Gastroesophageal sphincter (tissue), 4 donors: Measurements from ENCODE around the gene SLC25A47. TPM values are rescaled to one million over a fixed set of nuclear protein-coding genes. Genes with fewer than 3 reads are reported as not detected.

Source experiments
- ATAC-seq: fragments of 150-250 bp; one replicate; pipeline ENCODE4 v1.9.1; 2016; ENCODE audit warnings: mild to moderate bottlenecking, moderate library complexity
- H3K27ac ChIP-seq, 4 donors: fragments of 200-600 bp; sonication (generic) in 3 of 4; 1 replicate in 3 of 4; 2 replicates in 1 of 4; pipeline ENCODE4 v1.5.1; 2016 to 2019
- H3K27me3 ChIP-seq: fragments of 200-600 bp; sonication (generic); one replicate; pipeline ENCODE4 v1.5.1; 2019
- H3K36me3 ChIP-seq, 2 donors: fragments of 200-600 bp; sonication (generic); one replicate each; pipeline ENCODE4 v1.5.1; 2019; ENCODE audit warnings: control low read depth in 1 of 2
- H3K4me1 ChIP-seq, 3 donors: fragments of 200-600 bp; sonication (generic); 1 replicate in 2 of 3; 2 replicates in 1 of 3; pipeline ENCODE4 v1.5.1; 2016 to 2019; ENCODE audit warnings: control low read depth in 2 of 3
- H3K4me3 ChIP-seq, 2 donors: fragments of 200-600 bp; sonication (generic); one replicate each; pipeline ENCODE4 v1.5.1; 2019; ENCODE audit warnings: mild to moderate bottlenecking in 1 of 2, moderate library complexity in 1 of 2
- H3K9me3 ChIP-seq, 3 donors: fragments of 200-600 bp; sonication (generic); one replicate each; pipeline ENCODE4 v1.5.1; 2017 to 2019; ENCODE audit warnings: control low read depth in 2 of 3
- EP300 ChIP-seq: sonication (generic); formaldehyde crosslinking; IDR thresholded peaks from one replicate; pipeline ENCODE4 v1.6.1; 2017; ENCODE audit warnings: antibody characterized with exemption, mild to moderate bottlenecking
- POLR2A ChIP-seq, 2 donors: fragments of 450-650 bp; IDR thresholded peaks; one replicate each; pipeline ENCODE4 v1.6.1; 2017; ENCODE audit warnings: antibody characterized with exemption in 2 of 2, mild to moderate bottlenecking in 2 of 2, moderate library complexity in 1 of 2
- POLR2AphosphoS5 ChIP-seq: sonication (generic); formaldehyde crosslinking; IDR thresholded peaks from one replicate; pipeline ENCODE4 v1.6.1; 2017; ENCODE audit warnings: antibody characterized with exemption
- WGBS, 2 donors: methylation state at CpG; one replicate each; pipeline ENCODE4 v1.1.5; 2018; ENCODE audit warnings: low coverage in 1 of 2; 5-methylcytosine and 5-hydroxymethylcytosine counted together
- total RNA-seq, 4 donors: library from RNA; depleted of rRNA; stranded (reverse); fragments of >200 nt; gene quantifications; one replicate each; pipeline ENCODE4 v1.1.0, GENCODE V29; 2016
- TF ChIP-seq, protein P1 (sequence below), 4 experiments: fragments of 200-600 bp in 2 of 4; fragments of 450-650 bp in 2 of 4; sonication (generic) in 1 of 4; IDR thresholded peaks; one replicate each; pipeline ENCODE4 v1.5.1; 2017 to 2019; ENCODE audit warnings: antibody characterized with exemption in 4 of 4, mild to moderate bottlenecking in 2 of 4, moderate library complexity in 2 of 4

SLC25A47 gene
- total RNA-seq, 4 donors from 2014 or later = 0.31 TPM; not detected in 3

GRCh38 chr14:100283984-100284881, 38.9 kb upstream of the SLC25A47 start:
- Histone ChIP-seq H3K27ac (peak overlapping the region in 3 of 4 donors; percentile 92 to 93 (median 93)), H3K36me3 (peaks cover 0 to 18% of the 10 kb centered on the region in 2 donors), H3K4me1 (peaks cover 0 to 50% (median 10%) of the 10 kb centered on the region in 3 donors), H3K9me3 (no peaks in the 10 kb centered on the region), H3K4me3 (peak overlapping the region; percentile 48 to 77), H3K27me3 (no peaks in the 10 kb centered on the region)
- 66 to 71% methylated on average over 6 to 12 of the region's 26 CpGs for WGBS, 2 donors
- no peak for TF ChIP-seq EP300
- ATAC-seq = no peak

DNA sequence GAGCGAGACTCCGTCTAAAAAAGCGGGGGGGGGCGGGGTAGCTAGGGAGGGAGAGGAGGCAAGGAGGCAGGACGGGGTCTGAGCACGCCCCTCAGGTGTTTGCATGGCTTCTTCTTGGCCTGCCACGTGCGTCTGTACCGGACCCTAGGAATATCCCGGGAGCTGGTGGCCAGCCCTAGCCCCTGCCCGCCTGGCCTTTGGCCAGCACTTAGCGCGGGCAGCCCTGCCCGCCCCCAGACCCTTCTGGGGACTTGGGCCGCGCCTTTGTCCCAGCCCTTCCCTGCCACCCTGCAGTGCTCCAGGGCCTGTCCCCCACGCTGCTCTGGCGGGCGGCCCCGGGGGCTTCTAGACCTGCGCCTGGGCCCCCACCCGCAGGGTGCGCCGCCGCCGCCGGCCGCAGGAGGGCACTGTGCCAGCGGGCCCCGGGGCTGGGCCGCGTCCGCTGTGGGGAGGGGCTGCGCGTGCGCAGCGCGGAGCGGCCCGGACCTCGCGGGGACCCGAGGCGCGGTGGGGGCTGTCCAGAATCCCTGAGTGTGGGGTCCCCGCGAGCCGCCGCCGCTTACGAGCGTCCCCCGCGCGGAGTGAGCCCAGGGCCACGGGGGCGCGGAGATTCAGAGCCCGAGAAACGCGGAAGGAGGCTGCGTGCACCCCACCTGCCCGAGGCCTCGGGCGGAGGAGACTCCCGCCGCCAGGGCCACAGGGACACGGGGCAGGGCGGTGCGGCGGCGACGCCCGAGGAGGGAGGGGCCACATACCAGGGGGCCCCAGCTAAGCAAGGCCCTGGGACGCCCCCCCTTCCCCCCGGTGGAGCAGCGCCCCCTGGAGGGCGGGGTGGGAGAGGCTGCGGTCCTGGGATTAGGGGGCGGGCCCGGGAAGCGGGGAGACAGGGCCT, 37.9 kb upstream of the SLC25A47 start:
- peak; percentile 93 for ATAC-seq
- Histone ChIP-seq H3K4me3 (peak overlapping the region; percentile 48 to 77), H3K36me3 (peaks cover 0 to 17% of the 10 kb centered on the region in 2 donors), H3K27ac (peak overlapping the region; percentile 48 to 93 (median 92)), H3K9me3 (no peaks in the 10 kb centered on the region), H3K4me1 (peaks cover 0 to 47% (median 10%) of the 10 kb centered on the region in 3 donors), H3K27me3 (no peaks in the 10 kb centered on the region)
- TF ChIP-seq POLR2AphosphoS5 (no peak), EP300 (no peak), POLR2A (IDR thresholded peaks at IDR 0.05) (peak; percentile 45 to 56)
- TF ChIP-seq, protein P1, sequence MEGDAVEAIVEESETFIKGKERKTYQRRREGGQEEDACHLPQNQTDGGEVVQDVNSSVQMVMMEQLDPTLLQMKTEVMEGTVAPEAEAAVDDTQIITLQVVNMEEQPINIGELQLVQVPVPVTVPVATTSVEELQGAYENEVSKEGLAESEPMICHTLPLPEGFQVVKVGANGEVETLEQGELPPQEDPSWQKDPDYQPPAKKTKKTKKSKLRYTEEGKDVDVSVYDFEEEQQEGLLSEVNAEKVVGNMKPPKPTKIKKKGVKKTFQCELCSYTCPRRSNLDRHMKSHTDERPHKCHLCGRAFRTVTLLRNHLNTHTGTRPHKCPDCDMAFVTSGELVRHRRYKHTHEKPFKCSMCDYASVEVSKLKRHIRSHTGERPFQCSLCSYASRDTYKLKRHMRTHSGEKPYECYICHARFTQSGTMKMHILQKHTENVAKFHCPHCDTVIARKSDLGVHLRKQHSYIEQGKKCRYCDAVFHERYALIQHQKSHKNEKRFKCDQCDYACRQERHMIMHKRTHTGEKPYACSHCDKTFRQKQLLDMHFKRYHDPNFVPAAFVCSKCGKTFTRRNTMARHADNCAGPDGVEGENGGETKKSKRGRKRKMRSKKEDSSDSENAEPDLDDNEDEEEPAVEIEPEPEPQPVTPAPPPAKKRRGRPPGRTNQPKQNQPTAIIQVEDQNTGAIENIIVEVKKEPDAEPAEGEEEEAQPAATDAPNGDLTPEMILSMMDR (IDR thresholded peaks at IDR 0.05) = peak in 3 of 4 experiments; percentile 69 to 83 (median 79)
- WGBS, 2 donors = 0% methylated on average over 1 of the region's 82 CpGs; no CpG with 5 or more reads in 1 of the 2 donors

DNA sequence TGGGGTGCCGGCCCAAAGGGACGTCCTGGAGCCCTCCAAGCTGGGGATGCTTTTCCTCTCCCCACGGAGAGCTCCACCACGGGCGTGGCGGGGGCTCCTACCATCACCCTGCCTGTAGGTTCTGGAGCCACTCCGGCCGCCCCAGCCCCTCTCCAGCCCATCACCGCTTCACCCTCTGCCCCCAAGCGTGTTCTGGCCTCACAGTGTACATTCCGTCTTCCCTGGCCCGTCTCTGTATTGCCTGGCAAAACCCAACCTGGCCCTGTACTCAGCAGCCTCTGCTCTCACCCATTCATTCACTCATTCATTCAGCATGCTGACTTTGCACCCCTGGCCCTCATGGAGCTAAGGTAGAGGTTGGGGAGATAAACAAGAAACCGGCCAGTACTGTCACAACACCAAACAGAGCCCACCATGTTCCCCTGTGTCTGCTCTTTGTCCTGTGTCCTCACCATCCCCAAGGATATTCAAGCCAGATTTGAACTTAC, 37.2 kb upstream of the SLC25A47 start:
- no peaks in the 10 kb centered on the region for H3K27me3 ChIP-seq
- no peak for ATAC-seq
- 13% methylated on average over 3 of the region's 13 CpGs; no CpG with 5 or more reads in 1 of the 2 donors for WGBS, 2 donors
- peak overlapping the region; percentile 48 to 77 for H3K4me3 ChIP-seq
- peaks cover 0 to 51% (median 10%) of the 10 kb centered on the region in 3 donors for H3K4me1 ChIP-seq
- no peaks in the 10 kb centered on the region for H3K9me3 ChIP-seq
- no peak for TF ChIP-seq EP300
- TF ChIP-seq, protein P1 (IDR thresholded peaks at IDR 0.05) = no peak
- no peak for TF ChIP-seq POLR2AphosphoS5
- H3K36me3 ChIP-seq = peaks cover 0 to 24% of the 10 kb centered on the region in 2 donors
- peak overlapping the region in 3 of 4 donors; percentile 92 to 93 (median 93) for H3K27ac ChIP-seq

DNA sequence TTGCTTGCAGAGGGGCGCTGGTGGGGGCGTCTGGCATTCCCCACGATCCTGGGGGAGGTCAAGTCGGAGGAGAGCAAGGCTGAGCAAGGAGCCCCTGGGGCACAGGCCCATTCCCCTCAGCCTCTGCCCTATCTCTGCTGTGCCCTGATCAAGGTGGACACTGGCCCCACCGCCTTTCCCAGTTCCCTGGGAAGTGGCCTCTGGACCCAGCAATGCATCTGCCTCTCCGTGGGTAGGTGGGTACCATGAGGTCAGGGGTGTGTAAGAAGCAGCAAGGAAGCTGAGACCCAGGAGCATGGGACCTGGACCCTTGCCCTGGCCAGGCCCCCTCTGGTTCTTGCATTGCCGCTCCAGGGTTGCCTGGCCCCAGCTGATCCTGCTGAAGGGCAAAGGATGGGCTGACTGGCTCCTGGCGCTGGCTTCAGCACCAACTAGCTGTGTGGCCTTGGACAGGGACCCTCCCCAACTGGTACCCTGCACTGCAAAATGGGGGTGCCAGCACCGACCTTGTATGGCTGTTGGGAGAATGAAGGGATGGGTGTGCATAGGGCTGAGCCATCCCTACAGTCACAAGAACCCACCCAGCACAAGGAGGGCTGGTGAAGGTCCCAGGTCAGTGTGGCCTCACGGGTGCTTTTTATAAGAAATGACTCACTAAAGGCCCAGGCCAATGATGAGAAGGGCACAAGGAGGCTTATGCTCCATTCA, 36.5 kb upstream of the SLC25A47 start:
- Histone ChIP-seq H3K27ac (no peak overlapping the region), H3K9me3 (no peaks in the 10 kb centered on the region), H3K36me3 (peaks cover 0 to 25% of the 10 kb centered on the region in 2 donors), H3K4me1 (peaks cover 0 to 44% (median 10%) of the 10 kb centered on the region in 3 donors), H3K27me3 (no peaks in the 10 kb centered on the region), H3K4me3 (no peak overlapping the region)
- TF ChIP-seq, protein P1 (IDR thresholded peaks at IDR 0.05) = no peak
- TF ChIP-seq POLR2AphosphoS5 (no peak), EP300 (no peak), POLR2A (IDR thresholded peaks at IDR 0.05) (no peak)
- no peak for ATAC-seq
- 40% methylated on average over 1 of the region's 10 CpGs; no CpG with 5 or more reads in 1 of the 2 donors for WGBS, 2 donors
